ENCODE measurements around the gene ADGRG4.

Gene ADGRG4

DNA sequence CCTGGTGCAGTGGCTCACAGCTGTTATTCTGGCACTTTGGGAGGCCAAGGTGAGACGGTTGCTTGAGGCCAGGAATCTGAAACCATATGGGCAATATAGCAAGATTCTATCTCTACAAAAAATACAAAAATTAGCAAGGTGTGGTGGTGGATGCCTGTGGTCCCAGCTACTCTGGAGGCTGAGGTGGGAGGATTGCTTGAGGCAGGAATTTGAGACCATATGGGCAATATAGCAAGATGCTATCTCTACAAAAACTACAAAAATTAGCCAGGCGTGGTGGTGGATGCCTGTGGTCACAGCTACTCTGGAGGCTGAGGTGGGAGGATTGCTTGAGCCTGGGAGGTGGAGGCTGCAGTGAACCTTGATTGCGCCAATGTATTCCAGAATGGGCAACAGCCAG is 2.3 kb downstream of the ADGRG4 start:
- TF ChIP-seq, protein P1, sequence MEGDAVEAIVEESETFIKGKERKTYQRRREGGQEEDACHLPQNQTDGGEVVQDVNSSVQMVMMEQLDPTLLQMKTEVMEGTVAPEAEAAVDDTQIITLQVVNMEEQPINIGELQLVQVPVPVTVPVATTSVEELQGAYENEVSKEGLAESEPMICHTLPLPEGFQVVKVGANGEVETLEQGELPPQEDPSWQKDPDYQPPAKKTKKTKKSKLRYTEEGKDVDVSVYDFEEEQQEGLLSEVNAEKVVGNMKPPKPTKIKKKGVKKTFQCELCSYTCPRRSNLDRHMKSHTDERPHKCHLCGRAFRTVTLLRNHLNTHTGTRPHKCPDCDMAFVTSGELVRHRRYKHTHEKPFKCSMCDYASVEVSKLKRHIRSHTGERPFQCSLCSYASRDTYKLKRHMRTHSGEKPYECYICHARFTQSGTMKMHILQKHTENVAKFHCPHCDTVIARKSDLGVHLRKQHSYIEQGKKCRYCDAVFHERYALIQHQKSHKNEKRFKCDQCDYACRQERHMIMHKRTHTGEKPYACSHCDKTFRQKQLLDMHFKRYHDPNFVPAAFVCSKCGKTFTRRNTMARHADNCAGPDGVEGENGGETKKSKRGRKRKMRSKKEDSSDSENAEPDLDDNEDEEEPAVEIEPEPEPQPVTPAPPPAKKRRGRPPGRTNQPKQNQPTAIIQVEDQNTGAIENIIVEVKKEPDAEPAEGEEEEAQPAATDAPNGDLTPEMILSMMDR (IDR thresholded peaks at IDR 0.05; ENCODE audit: low read depth, low read length) = no peak
- no peak overlapping the region for H3K4me3 ChIP-seq (ENCODE audit: low read depth, low read length)

DNA sequence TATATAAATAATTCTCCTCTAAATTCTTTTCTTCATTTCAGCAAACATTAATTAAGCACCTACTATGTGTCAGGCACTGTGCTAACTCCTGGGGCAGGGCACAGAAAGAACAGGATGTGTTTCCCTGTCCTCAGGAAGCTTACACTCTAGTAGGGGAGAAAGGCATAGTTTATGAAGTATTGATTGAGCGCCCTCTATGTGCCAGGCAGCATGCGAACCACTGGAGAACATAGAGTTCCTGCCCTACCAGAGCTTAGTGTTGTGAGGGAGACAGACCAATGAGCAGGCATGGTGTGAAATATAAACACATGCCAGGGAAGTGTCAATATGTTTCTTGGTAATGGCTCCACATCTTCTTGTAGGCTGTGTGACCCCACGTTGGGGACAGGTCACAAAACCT is 3.7 kb downstream of the ADGRG4 start:
- TF ChIP-seq, protein P1 (IDR thresholded peaks at IDR 0.05; ENCODE audit: low read depth, low read length) = no peak
- H3K4me3 ChIP-seq (ENCODE audit: low read depth, low read length) = no peak overlapping the region

GRCh38 chrX:136306182-136306581 is 5.4 kb downstream of the ADGRG4 start:
- TF ChIP-seq, protein P1 (IDR thresholded peaks at IDR 0.05; ENCODE audit: low read depth, low read length) = no peak

DNA sequence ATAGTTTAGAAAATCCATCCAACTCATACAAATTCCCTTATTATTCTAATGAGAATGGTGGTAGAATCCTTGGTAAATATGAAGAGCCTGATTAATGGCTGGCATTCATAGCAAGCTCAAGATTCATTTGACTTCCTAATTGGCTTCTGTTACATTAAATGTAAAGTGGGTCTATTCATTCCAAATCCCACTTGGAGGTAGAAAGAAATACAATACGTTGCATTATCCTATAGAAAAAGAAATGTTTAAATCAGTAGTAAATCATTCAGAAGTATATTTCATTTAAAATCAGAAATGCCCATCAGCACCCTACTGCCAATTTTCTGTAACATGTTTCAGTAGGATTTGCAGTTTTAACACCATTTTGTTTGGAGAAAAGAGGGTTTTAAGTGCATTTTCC is 6.7 kb downstream of the ADGRG4 start:
- no peak overlapping the region for H3K4me3 ChIP-seq (ENCODE audit: low read depth, low read length)

More at GRCh38 chrX:136306182-136306581, 5.4 kb downstream of the ADGRG4 start:
- H3K4me3 ChIP-seq (ENCODE audit: low read depth, low read length) = no peak overlapping the region

GRCh38 chrX:136310411-136310810 is 9.6 kb downstream of the ADGRG4 start:
- H3K4me3 ChIP-seq (ENCODE audit: low read depth, low read length) = no peak overlapping the region
- TF ChIP-seq, protein P1 (IDR thresholded peaks at IDR 0.05; ENCODE audit: low read depth, low read length) = no peak

More for the DNA sequence above, 6.7 kb downstream of the ADGRG4 start:
- TF ChIP-seq, protein P1 (IDR thresholded peaks at IDR 0.05; ENCODE audit: low read depth, low read length) = no peak

- TF ChIP-seq, protein P1 (IDR thresholded peaks at IDR 0.05; ENCODE audit: low read depth, low read length) = no peak
- H3K4me3 ChIP-seq (ENCODE audit: low read depth, low read length) = no peak overlapping the region
These were observed 17.4 kb downstream of the ADGRG4 start for GRCh38 chrX:136318156-136318555.

DNA sequence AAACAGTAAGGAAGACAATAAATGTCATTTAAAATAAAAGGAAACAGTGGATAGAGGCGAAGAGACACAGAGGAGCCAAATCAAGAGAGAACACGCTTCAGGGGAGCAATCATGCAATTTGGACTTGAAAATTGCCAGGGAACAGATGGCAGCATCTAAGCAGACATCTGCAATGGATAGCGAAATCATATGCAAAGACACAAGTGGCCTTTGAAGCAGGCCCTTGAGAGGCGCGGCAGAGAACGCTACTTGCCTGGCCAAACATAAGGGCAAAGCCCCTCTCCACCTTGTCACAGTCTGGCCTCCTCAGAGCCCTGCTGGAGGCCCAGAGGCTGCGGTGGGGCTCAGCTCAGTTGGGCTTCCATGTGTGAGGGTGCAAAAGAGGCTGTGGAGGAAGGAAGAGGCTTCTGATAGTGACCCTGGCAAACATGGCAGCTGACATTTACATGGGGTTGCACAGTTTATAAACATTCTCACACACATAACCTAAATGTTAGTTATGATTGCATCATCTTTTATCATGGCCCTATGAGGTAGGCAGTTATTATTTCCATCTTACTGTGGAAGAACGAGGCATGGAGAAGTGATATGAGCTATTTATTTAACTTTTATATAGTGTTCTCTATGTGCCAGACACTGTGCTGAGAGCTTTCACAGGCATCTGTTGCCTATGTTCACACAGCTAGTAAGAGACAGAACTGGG is 18.3 kb downstream of the ADGRG4 start:
- no peak overlapping the region for H3K4me3 ChIP-seq (ENCODE audit: low read depth, low read length)
- TF ChIP-seq, protein P1 (IDR thresholded peaks at IDR 0.05; ENCODE audit: low read depth, low read length) = no peak
